Sigmoid colon (tissue), 7 donors: ENCODE data around the gene FAXDC2. TPM values are rescaled to one million over a fixed set of nuclear protein-coding genes. Genes with fewer than 3 reads are reported as not detected.

ENCODE experiments used
- DNase-seq: peaks from one replicate; pipeline ENCODE4 v3.0.0-alpha.2; 2019
- H3K27ac ChIP-seq, 4 donors: fragments of 200-600 bp; sonication (generic); one replicate each; pipeline ENCODE4 v1.5.1; 2016 to 2019; ENCODE audit warnings: mild to moderate bottlenecking in 1 of 4
- H3K27me3 ChIP-seq, 3 donors: fragments of 200-600 bp; sonication (generic); one replicate each; pipeline ENCODE4 v1.5.1; 2019; ENCODE audit warnings: mild to moderate bottlenecking in 1 of 3
- H3K36me3 ChIP-seq, 4 donors: fragments of 200-600 bp; sonication (generic); one replicate each; pipeline ENCODE4 v1.5.1; 2016 to 2019
- H3K4me1 ChIP-seq, 4 donors: fragments of 200-600 bp; sonication (generic); one replicate each; pipeline ENCODE4 v1.5.1; 2017 to 2019
- H3K4me3 ChIP-seq, 4 donors: fragments of 200-600 bp; sonication (generic); one replicate each; pipeline ENCODE4 v1.5.1; 2017 to 2019; ENCODE audit warnings: mild to moderate bottlenecking in 2 of 4, moderate library complexity in 1 of 4
- H3K9me3 ChIP-seq, 4 donors: fragments of 200-600 bp in 3 of 4; sonication (generic) in 3 of 4; one replicate each; pipeline versions ENCODE4 v1.5.1 to v1.6.1; 2013 to 2019
- CTCF ChIP-seq, 4 experiments: fragments of 450-650 bp in 3 of 4; fragments of 200-600 bp in 1 of 4; IDR thresholded peaks; one replicate each; pipeline ENCODE4 v1.5.1; 2016 to 2019; ENCODE audit warnings: antibody characterized with exemption in 4 of 4, mild to moderate bottlenecking in 3 of 4, moderate library complexity in 2 of 4
- EP300 ChIP-seq, 4 donors: sonication (generic); formaldehyde crosslinking; IDR thresholded peaks; one replicate each; pipeline ENCODE4 v1.6.1; 2017; ENCODE audit warnings: antibody characterized with exemption in 4 of 4
- POLR2A ChIP-seq, 2 donors: fragments of 450-650 bp; IDR thresholded peaks; one replicate each; pipeline ENCODE4 v1.6.1; 2016; ENCODE audit warnings: antibody characterized with exemption in 2 of 2, mild to moderate bottlenecking in 2 of 2, moderate library complexity in 2 of 2
- POLR2AphosphoS5 ChIP-seq, 4 donors: sonication (generic); formaldehyde crosslinking; IDR thresholded peaks; one replicate each; pipeline ENCODE4 v1.6.1; 2017; ENCODE audit warnings: antibody characterized with exemption in 4 of 4
- WGBS, 2 donors: extraction: QIAGEN DNeasy Blood & Tissue Kit; methylation state at CpG; one replicate each; pipeline ENCODE4 v1.1.7; 2013; 5-methylcytosine and 5-hydroxymethylcytosine counted together
- intact Hi-C: fragments of 100-400 bp; cut with DNase I; formaldehyde crosslinking; loops from one replicate; pipeline ENCODE4 v1.15.1; 2023
- polyA plus RNA-seq, 3 donors: library from polyadenylated mRNA; stranded (reverse); fragments of 200-250 nt; gene quantifications; one replicate each; pipeline ENCODE4 v1.2.3, GENCODE V29; 2013
- total RNA-seq, 4 donors: library from RNA; depleted of rRNA; stranded (reverse); fragments of >200 nt; gene quantifications; one replicate each; pipeline ENCODE4 v1.1.0, GENCODE V29; 2016
- donor health status: healthy with polysubstance abuse.
- donor health status: Bipolar disorder and iron deficiency.
- donor health status: healthy.

Gene FAXDC2
- total and polyA plus RNA-seq, 7 donors, result 13.3 to 118 (median 67.3) TPM

- TF ChIP-seq POLR2A (IDR thresholded peaks at IDR 0.05), result no peak
- TF ChIP-seq EP300 (IDR thresholded peaks at IDR 0.05), result no peak
- TF ChIP-seq CTCF (IDR thresholded peaks at IDR 0.05), result no peak
- TF ChIP-seq POLR2AphosphoS5 (IDR thresholded peaks at IDR 0.05), result no peak
- Histone ChIP-seq H3K4me3 (no peak overlapping the region), H3K27me3 (no peaks in the 10 kb centered on the region), H3K27ac (peak overlapping the region in 2 of 4 donors; percentile 8 to 20), H3K9me3 (no peaks in the 10 kb centered on the region), H3K36me3 (no peaks in the 10 kb centered on the region), H3K4me1 (peaks cover 0 to 97% (median 86%) of the 10 kb centered on the region in 4 donors)
- no peak for DNase-seq
- 65 to 72% methylated on average over 1 of the region's 1 CpG for WGBS, 2 donors
- intact Hi-C loops, result no loop called here
Observed at GRCh38 chr5:154782812-154783592, 67.4 kb downstream of the FAXDC2 start.

GRCh38 chr5:154782326-154782725, 68.1 kb downstream of the FAXDC2 start:
- TF ChIP-seq POLR2AphosphoS5 (IDR thresholded peaks at IDR 0.05), result no peak
- TF ChIP-seq CTCF (IDR thresholded peaks at IDR 0.05), result no peak
- no peak for TF ChIP-seq EP300 (IDR thresholded peaks at IDR 0.05)
- no peak for TF ChIP-seq POLR2A (IDR thresholded peaks at IDR 0.05)
- no peak for DNase-seq
- Histone ChIP-seq H3K27me3 (no peaks in the 10 kb centered on the region), H3K4me3 (no peak overlapping the region), H3K4me1 (peaks cover 0 to 95% (median 81%) of the 10 kb centered on the region in 4 donors), H3K27ac (peak overlapping the region in 1 of 4 donors; percentile 20), H3K9me3 (no peaks in the 10 kb centered on the region), H3K36me3 (no peaks in the 10 kb centered on the region)
- intact Hi-C loops, result no loop called here
- 65 to 69% methylated on average over 4 of the region's 4 CpGs for WGBS, 2 donors

- H3K27ac ChIP-seq, result peak overlapping the region in 1 of 4 donors; percentile 9
- no peak for DNase-seq
- H3K36me3 ChIP-seq, result no peaks in the 10 kb centered on the region
- intact Hi-C loops, result no loop called here
- H3K9me3 ChIP-seq, result no peaks in the 10 kb centered on the region
- no peak for TF ChIP-seq POLR2A (IDR thresholded peaks at IDR 0.05)
- no peak for TF ChIP-seq CTCF (IDR thresholded peaks at IDR 0.05)
- no peak for TF ChIP-seq POLR2AphosphoS5 (IDR thresholded peaks at IDR 0.05)
- no peak for TF ChIP-seq EP300 (IDR thresholded peaks at IDR 0.05)
- H3K27me3 ChIP-seq, result no peaks in the 10 kb centered on the region
- WGBS, 2 donors, result 55 to 93% methylated on average over 1 of the region's 1 CpG
- H3K4me1 ChIP-seq, result peaks cover 0 to 95% (median 77%) of the 10 kb centered on the region in 4 donors
- no peak overlapping the region for H3K4me3 ChIP-seq
Observed at GRCh38 chr5:154780128-154780527, 70.3 kb downstream of the FAXDC2 start.

- DNase-seq, result no peak
- no peak overlapping the region for H3K4me3 ChIP-seq
- no peaks in the 10 kb centered on the region for H3K36me3 ChIP-seq
- no peaks in the 10 kb centered on the region for H3K27me3 ChIP-seq
- intact Hi-C loops, result no loop called here
- peaks cover 0 to 92% (median 73%) of the 10 kb centered on the region in 4 donors for H3K4me1 ChIP-seq
- no peaks in the 10 kb centered on the region for H3K9me3 ChIP-seq
- 87 to 92% methylated on average over 4 of the region's 4 CpGs for WGBS, 2 donors
- TF ChIP-seq POLR2A (IDR thresholded peaks at IDR 0.05), result no peak
- TF ChIP-seq POLR2AphosphoS5 (IDR thresholded peaks at IDR 0.05), result no peak
- TF ChIP-seq CTCF (IDR thresholded peaks at IDR 0.05), result no peak
- TF ChIP-seq EP300 (IDR thresholded peaks at IDR 0.05), result no peak
- H3K27ac ChIP-seq, result no peak overlapping the region
Observed at GRCh38 chr5:154779105-154779504, 71.3 kb downstream of the FAXDC2 start.
